Fibroblast of skin of left quadriceps (primary cell): ENCODE results near the gene RMDN3.

Experiments used
- DNase-seq, 2 experiments: peaks; one replicate each; pipeline ENCODE4 v3.0.0-alpha.2; 2013; ENCODE audit warnings: low read depth in 2 of 2

The RMDN3 gene, protein sequence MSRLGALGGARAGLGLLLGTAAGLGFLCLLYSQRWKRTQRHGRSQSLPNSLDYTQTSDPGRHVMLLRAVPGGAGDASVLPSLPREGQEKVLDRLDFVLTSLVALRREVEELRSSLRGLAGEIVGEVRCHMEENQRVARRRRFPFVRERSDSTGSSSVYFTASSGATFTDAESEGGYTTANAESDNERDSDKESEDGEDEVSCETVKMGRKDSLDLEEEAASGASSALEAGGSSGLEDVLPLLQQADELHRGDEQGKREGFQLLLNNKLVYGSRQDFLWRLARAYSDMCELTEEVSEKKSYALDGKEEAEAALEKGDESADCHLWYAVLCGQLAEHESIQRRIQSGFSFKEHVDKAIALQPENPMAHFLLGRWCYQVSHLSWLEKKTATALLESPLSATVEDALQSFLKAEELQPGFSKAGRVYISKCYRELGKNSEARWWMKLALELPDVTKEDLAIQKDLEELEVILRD

DNA sequence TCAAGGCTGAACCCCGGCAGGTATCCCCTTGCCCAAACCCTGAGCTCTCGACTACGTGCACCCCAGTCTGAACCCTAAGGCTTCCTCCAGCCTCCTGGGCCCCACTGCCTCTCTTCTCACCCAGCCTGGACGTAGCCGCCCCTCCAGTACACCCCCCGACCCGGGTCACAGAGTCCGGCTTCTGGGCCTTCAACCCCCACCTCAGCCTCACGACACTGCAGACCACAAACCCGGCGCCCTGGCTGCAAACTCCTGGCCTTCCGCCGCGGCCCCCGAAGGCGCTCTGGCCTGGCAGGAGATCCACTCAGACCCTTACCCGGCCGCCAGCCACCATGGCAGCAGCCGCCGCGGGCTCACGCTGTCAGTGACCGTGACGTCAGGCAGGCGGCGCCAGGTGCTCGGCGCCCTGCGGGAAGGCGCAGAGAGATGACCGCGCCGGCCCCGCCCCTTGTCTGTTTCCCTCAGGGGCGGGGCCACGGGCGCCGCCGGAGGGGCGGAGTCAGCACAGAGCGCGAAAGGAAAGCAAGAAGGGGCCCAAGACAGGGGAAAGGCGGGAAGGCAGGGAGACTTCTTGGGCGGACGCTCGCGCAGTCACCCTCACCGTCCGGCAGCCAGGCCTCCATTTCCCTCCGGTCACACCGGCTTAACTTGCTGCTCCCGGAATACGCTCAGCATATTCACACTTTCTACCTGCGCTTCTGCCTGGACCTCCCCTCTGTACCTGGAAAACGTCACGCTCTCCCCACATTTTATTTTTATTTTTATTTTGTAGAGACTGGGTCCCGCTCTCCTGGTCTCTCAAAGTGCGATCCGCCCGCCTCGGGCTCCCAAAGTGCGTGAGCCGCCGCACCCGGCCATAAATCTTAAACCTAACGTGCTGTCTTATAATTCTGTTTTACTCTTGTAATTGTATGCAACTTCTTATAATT is at the start of gene RMDN3:
Gene RMDN3 (minus strand): TSS at position 372 of the 929 bp plus-strand sequence. CDS start 471 bp downstream, outside the sequence.
- peak; percentile 82 to 84 for DNase-seq

GRCh38 chr15:40803688-40804087 is 48.6 kb upstream of the RMDN3 start:
- DNase-seq = no peak

DNA sequence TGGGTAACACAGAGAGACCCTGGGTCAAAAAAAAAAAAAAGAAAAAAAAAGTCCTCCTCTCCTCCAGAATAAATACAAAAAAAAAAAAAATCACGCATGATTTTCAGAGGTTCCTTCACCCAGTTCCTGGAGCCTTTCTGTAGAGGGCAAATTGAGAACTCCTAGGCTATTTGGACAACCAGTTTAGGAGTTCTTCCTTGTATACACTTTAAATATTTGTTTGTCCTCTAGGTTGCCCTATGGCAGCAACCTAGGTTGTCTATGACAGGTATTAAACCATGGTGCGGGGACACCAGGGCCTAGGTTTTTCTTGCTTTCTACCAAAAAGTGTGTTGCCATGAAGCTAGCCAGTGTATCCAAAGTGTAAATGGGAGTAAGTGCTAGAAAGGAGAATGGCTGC is 48.0 kb upstream of the RMDN3 start:
- no peak for DNase-seq

- no peak for DNase-seq
These were observed 44.5 kb upstream of the RMDN3 start for GRCh38 chr15:40799523-40799922.

DNA sequence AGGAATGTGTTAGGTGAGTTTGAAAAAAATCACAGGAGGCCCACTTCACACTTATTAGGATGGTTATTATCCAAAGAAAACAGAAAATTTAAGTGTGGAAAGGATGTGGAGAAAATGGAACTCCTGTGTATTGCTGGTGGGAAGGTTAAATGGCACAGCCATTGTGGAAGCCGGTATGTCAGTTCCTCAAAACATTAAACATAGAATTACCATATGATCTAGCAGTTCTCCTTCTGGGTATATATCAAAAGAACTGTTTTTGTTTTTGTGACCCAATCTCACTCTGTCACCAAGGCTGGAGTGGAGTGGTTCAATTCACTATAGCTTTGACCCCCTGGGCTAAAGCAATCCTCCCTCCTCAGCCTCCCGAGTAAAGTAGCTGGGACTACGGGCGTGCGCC is 41.5 kb upstream of the RMDN3 start:
- DNase-seq = no peak

GRCh38 chr15:40796041-40796440 is 41.0 kb upstream of the RMDN3 start:
- no peak for DNase-seq

DNA sequence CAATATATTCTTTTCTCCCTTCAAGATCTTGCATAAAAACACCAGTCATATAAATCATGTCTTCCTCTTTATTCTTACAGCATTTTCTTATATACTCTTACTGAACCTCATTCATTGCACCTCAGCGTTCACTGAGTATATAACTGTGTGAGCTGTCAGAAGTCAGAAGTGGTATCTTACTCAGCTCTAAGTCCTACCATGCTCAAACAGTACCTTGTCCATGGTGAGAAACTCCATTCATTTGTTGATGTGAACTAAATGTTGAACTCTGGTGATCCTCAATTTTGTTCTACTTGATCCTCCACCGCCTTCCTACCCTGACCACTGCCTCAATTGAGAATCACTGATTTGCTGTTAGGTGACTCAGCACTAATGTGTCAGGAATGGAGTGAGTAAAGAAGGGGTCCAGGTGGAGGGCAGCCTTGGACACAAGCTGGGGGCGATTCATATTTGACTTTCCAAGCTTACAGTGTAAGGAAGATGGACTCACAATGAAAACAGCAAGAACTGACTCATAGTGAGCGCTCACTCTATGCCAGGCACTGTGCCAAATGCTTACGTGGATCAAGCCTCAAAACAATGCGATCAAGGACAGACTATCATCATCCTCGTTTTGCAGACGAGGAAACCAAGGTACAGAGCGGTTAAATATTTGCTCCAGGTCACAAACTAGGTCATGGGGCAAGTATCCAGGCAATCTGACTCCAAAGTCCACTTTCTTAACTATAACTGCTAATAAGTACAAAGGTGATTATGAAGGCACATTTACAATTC is 38.3 kb upstream of the RMDN3 start:
- DNase-seq = peak; percentile 73 to 74

GRCh38 chr15:40792394-40792793 is 37.3 kb upstream of the RMDN3 start:
- no peak for DNase-seq

GRCh38 chr15:40790718-40791117 is 35.7 kb upstream of the RMDN3 start:
- no peak for DNase-seq

- no peak for DNase-seq
These were observed 34.9 kb upstream of the RMDN3 start for GRCh38 chr15:40789999-40790398.

- no peak for DNase-seq
These were observed 34.1 kb upstream of the RMDN3 start for GRCh38 chr15:40789119-40789518.

- no peak for DNase-seq
These were observed 32.9 kb upstream of the RMDN3 start for GRCh38 chr15:40787991-40788390.

DNA sequence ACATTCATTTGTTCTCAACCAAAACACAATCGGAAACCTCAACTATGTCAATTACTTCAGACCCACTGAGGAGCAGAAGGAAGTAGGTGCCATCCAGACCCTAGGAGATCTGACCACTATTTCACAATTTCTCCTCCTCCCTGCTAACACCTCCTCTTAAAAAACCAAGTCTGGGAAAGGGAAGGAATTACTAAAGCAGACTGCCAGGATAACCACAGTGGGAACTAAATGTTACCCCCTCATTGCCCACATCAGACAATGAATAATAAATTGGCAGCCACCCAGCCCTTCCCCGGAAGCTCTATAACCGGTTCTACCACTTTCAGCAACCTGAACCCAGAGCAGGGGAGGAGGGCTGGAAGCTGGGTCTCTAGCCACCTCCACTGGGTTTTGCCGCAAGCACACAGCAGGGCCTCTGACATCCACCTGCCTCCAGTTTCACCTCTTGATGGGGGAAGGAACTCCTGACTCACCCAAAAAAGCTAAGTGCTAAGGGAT is 32.3 kb upstream of the RMDN3 start:
- peak in 1 of 2 experiments; percentile 32 for DNase-seq

DNA sequence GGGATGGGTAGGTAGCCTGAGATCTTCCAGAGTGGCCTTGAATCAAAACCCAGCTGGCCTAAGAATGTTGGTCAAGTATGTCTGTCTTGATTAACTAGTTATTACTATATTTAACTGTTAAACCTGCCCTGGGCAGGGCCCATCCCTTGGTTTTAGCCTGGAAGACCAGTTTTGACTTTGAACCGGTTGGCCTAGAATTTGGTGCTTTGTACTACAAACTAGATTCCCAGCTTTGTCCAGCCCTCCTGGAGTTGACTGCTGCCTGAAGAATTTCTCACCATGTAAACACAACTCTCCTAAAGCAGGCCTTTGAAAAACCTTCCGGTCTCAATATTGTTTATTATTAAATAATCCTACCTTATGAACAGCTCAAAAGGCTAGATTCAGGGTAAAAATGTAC is 30.8 kb upstream of the RMDN3 start:
- DNase-seq = no peak

DNA sequence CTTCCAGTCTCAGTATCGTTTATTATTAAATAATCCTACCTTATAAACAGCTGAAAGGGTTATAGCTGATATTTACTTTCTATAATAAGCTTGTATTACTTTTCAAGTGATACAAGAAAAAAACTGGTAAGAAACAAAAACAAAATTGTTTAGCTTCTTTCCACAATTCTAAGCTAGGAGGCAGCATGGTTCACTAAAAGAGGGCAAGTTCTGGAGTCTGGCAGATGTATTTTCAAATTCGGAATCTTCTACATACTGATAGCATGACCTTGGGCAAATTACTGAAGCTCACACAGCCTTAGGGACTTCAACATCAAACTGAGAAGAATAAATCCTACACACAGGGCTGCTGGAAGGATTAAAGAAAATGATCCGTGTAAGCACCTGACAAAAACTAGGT is 30.1 kb upstream of the RMDN3 start:
- no peak for DNase-seq

GRCh38 chr15:40782609-40783227 is 27.7 kb upstream of the RMDN3 start:
- no peak for DNase-seq

GRCh38 chr15:40776537-40777141 is 21.6 kb upstream of the RMDN3 start:
- no peak for DNase-seq

- no peak for DNase-seq
These were observed 20.9 kb upstream of the RMDN3 start for GRCh38 chr15:40775740-40776536.

- no peak for DNase-seq
These were observed 20.0 kb upstream of the RMDN3 start for GRCh38 chr15:40775007-40775406.

DNA sequence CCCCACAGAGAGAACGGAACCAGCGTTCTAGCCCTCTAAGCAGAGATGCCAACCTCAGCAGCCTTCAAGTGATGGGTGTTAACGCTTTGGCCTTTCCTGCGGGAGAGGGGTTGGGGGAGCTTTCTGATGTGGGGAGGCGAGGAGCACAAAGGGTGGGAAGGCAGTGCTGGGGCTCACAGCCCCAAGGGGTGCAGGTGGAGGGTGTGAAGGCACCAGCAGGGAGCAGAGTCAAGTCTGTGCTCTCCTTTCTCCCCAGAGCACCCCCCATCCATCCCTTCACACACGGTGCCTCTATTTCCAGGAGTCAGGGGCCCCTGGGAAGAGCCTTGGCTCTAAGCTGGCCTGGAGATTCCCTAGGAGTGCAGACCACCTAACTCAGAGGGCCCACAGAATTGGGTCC is 18.8 kb upstream of the RMDN3 start:
- DNase-seq = no peak
